Cardiac muscle cell (in vitro differentiated cells and primary cell): ENCODE data around the gene CC2D1A. TPM values are rescaled to one million over a fixed set of nuclear protein-coding genes. Genes with fewer than 3 reads are reported as not detected.

Experiments
- DNase-seq, 2 donors: peaks; one replicate each; pipeline versions ENCODE4 v3.0.0 to v3.0.0-alpha.2; 2010 to 2017; ENCODE audit warnings: low read depth in 1 of 2, low spot score in 1 of 2
- H3K27ac ChIP-seq: fragments of 200-600 bp; sonication (generic); 2 replicates; pipeline ENCODE4 v1.5.1; 2016
- H3K27me3 ChIP-seq: fragments of 200-600 bp; sonication (generic); 2 replicates; pipeline ENCODE4 v1.6.0; 2016; ENCODE audit warnings: control low read depth
- H3K36me3 ChIP-seq: fragments of 200-600 bp; sonication (generic); 2 replicates; pipeline ENCODE4 v1.5.1; 2016; ENCODE audit warnings: control low read depth
- H3K4me1 ChIP-seq: fragments of 200-600 bp; sonication (generic); 2 replicates; pipeline ENCODE4 v1.8.1; 2017; ENCODE audit warnings: low read depth, mild to moderate bottlenecking, mixed run types
- H3K4me3 ChIP-seq: fragments of 200-600 bp; sonication (generic); 2 replicates; pipeline ENCODE4 v1.5.1; 2016; ENCODE audit warnings: mild to moderate bottlenecking
- H3K9me3 ChIP-seq: fragments of 200-600 bp; sonication (generic); 2 replicates; pipeline ENCODE4 v1.5.1; 2017; ENCODE audit warnings: low read depth, mild to moderate bottlenecking, control low read depth
- polyA plus RNA-seq: library from polyadenylated mRNA; unstranded; fragments of >200 nt; fragmentation: Nextera tagmentation; extraction: Ambion mirVana; gene quantifications from 2 replicates; pipeline ENCODE4 v1.2.1, GENCODE V29; 2016
- total RNA-seq: library from RNA; depleted of rRNA; stranded (reverse); fragments of >200 nt; gene quantifications from 2 replicates; pipeline ENCODE4 v1.2.3, GENCODE V29; 2016
- TF ChIP-seq, protein P1 (sequence below): IDR thresholded peaks from 2 replicates; pipeline ENCODE4 v1.5.1; 2012; ENCODE audit warnings: low read depth, mild to moderate bottlenecking, low read length

Gene CC2D1A
- total and polyA plus RNA-seq, 2 experiments from 2014 or later, result 42.5 to 46.6 TPM

- Histone ChIP-seq H3K4me1 (peaks cover 4% of the 10 kb centered on the region), H3K27me3 (no peaks in the 10 kb centered on the region), H3K36me3 (peaks cover 16% of the 10 kb centered on the region), H3K9me3 (no peaks in the 10 kb centered on the region), H3K27ac (no peak overlapping the region), H3K4me3 (no peak overlapping the region)
- TF ChIP-seq, protein P1, sequence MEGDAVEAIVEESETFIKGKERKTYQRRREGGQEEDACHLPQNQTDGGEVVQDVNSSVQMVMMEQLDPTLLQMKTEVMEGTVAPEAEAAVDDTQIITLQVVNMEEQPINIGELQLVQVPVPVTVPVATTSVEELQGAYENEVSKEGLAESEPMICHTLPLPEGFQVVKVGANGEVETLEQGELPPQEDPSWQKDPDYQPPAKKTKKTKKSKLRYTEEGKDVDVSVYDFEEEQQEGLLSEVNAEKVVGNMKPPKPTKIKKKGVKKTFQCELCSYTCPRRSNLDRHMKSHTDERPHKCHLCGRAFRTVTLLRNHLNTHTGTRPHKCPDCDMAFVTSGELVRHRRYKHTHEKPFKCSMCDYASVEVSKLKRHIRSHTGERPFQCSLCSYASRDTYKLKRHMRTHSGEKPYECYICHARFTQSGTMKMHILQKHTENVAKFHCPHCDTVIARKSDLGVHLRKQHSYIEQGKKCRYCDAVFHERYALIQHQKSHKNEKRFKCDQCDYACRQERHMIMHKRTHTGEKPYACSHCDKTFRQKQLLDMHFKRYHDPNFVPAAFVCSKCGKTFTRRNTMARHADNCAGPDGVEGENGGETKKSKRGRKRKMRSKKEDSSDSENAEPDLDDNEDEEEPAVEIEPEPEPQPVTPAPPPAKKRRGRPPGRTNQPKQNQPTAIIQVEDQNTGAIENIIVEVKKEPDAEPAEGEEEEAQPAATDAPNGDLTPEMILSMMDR, result no peak
- no peak for DNase-seq
Measured at GRCh38 chr19:13909430-13909829, 3.4 kb downstream of the CC2D1A start.

- H3K27ac ChIP-seq, result no peak overlapping the region
- H3K4me3 ChIP-seq, result no peak overlapping the region
- DNase-seq, result no peak
Measured at GRCh38 chr19:13913352-13913751, 7.4 kb downstream of the CC2D1A start.

GRCh38 chr19:13914777-13915176 is 8.8 kb downstream of the CC2D1A start:
- Histone ChIP-seq H3K36me3 (peaks cover 33% of the 10 kb centered on the region), H3K4me1 (no peaks in the 10 kb centered on the region), H3K4me3 (no peak overlapping the region), H3K27me3 (no peaks in the 10 kb centered on the region), H3K9me3 (no peaks in the 10 kb centered on the region), H3K27ac (no peak overlapping the region)
- TF ChIP-seq, protein P1, result no peak
- no peak for DNase-seq

More at GRCh38 chr19:13913352-13913751, 7.4 kb downstream of the CC2D1A start:
- TF ChIP-seq, protein P1, result no peak
- Histone ChIP-seq H3K36me3 (peaks cover 30% of the 10 kb centered on the region), H3K27me3 (no peaks in the 10 kb centered on the region), H3K9me3 (no peaks in the 10 kb centered on the region), H3K4me1 (no peaks in the 10 kb centered on the region)

DNA sequence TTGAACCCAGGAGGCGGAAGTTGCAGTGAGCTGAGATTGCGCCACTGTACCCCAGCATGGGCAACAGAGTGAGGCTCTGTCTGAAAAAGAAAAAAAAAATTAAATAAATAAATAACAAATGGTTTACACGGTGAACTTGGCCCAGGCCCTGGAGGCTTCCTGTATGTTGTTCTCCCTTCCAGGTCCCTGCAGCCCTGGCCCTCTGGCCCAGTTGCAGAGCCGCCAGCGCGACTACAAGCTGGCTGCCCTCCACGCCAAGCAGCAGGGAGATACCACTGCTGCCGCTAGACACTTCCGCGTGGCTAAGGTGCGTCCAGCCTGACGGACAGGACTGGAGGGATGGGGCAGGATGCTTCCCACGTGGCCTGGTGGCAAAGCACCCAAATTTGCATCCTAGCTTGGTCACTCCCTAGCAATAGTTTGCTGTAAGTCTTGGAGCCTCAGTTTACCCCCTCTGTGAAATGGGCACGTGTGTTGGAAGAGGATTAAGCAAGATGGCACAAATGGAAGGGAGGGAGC is 11.9 kb downstream of the CC2D1A start:
- peaks cover 32% of the 10 kb centered on the region for H3K36me3 ChIP-seq
- no peak overlapping the region for H3K4me3 ChIP-seq
- H3K4me1 ChIP-seq, result no peaks in the 10 kb centered on the region
- no peaks in the 10 kb centered on the region for H3K9me3 ChIP-seq
- DNase-seq, result no peak
- no peak overlapping the region for H3K27ac ChIP-seq
- TF ChIP-seq, protein P1, result no peak
- H3K27me3 ChIP-seq, result no peaks in the 10 kb centered on the region

GRCh38 chr19:13918726-13919411 is 12.9 kb downstream of the CC2D1A start:
- no peaks in the 10 kb centered on the region for H3K9me3 ChIP-seq
- H3K4me3 ChIP-seq, result no peak overlapping the region
- H3K27ac ChIP-seq, result no peak overlapping the region
- TF ChIP-seq, protein P1, result no peak
- H3K36me3 ChIP-seq, result peaks cover 31% of the 10 kb centered on the region
- DNase-seq, result no peak
- H3K27me3 ChIP-seq, result no peaks in the 10 kb centered on the region
- no peaks in the 10 kb centered on the region for H3K4me1 ChIP-seq
